Neutrophil (primary cell): Measurements from ENCODE around the gene CERK.

Experiments
- H3K27ac ChIP-seq: fragments of 200-600 bp; sonication (generic); 2 replicates; pipeline ENCODE4 v1.5.1; 2016; ENCODE audit warnings: mild to moderate bottlenecking, moderate library complexity
- H3K27me3 ChIP-seq: fragments of 200-600 bp; sonication (generic); 2 replicates; pipeline ENCODE4 v1.6.0; 2016; ENCODE audit warnings: mild to moderate bottlenecking
- H3K36me3 ChIP-seq: fragments of 200-600 bp; sonication (generic); 2 replicates; pipeline ENCODE4 v1.5.1; 2017
- H3K4me1 ChIP-seq, 2 experiments: fragments of 200-600 bp in 1 of 2; sonication (generic) in 1 of 2; 1 replicate in 1 of 2; 2 replicates in 1 of 2; pipeline versions ENCODE4 v1.5.1 to v1.6.1; 2013 to 2016; ENCODE audit warnings: low read depth in 1 of 2, low read length in 1 of 2, mild to moderate bottlenecking in 1 of 2, moderate library complexity in 1 of 2; ENCODE audit not compliant: control insufficient read depth in 1 of 2, insufficient read depth in 1 of 2
- H3K4me3 ChIP-seq, 2 experiments: fragments of 200-600 bp in 1 of 2; sonication (generic) in 1 of 2; 1 replicate in 1 of 2; 2 replicates in 1 of 2; pipeline ENCODE4 v1.5.1; 2013 to 2016; ENCODE audit warnings: low read depth in 1 of 2, low read length in 1 of 2, mild to moderate bottlenecking in 1 of 2, moderate library complexity in 1 of 2
- H3K9me3 ChIP-seq: fragments of 200-600 bp; sonication (generic); 2 replicates; pipeline ENCODE4 v1.5.1; 2016
- TF ChIP-seq, protein P1 (sequence below): fragments of 200-600 bp; sonication (generic); IDR thresholded peaks from 2 replicates; pipeline ENCODE4 v1.5.1; 2016; ENCODE audit warnings: antibody characterized with exemption

CERK gene

DNA sequence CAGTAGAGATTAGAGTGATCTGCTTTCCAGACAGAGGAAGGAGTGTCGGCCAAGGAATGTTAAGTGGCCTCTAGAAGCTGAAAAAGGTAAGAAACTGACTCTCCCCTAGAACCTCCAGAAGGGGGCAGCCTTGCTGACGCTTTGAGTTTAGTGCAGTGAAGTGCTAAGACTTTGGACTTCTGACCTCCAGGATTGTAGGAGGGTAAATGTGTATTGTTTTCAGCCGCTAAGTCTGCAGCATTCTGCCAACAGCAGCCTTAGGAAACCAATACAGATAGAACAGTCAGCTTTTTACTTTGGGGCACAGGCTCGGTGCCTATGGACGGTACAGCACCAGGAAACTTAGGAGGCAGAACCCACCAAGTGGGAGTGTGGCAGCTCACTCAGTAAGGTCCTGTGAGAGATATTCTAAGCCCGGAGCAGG, 20.8 kb upstream of the CERK start:
- Histone ChIP-seq H3K4me1 (peaks cover 64 to 71% of the 10 kb centered on the region in 2 experiments), H3K27ac (peak overlapping the region; percentile 73), H3K9me3 (no peaks in the 10 kb centered on the region), H3K4me3 (no peak overlapping the region), H3K27me3 (no peaks in the 10 kb centered on the region), H3K36me3 (no peaks in the 10 kb centered on the region)
- TF ChIP-seq, protein P1, sequence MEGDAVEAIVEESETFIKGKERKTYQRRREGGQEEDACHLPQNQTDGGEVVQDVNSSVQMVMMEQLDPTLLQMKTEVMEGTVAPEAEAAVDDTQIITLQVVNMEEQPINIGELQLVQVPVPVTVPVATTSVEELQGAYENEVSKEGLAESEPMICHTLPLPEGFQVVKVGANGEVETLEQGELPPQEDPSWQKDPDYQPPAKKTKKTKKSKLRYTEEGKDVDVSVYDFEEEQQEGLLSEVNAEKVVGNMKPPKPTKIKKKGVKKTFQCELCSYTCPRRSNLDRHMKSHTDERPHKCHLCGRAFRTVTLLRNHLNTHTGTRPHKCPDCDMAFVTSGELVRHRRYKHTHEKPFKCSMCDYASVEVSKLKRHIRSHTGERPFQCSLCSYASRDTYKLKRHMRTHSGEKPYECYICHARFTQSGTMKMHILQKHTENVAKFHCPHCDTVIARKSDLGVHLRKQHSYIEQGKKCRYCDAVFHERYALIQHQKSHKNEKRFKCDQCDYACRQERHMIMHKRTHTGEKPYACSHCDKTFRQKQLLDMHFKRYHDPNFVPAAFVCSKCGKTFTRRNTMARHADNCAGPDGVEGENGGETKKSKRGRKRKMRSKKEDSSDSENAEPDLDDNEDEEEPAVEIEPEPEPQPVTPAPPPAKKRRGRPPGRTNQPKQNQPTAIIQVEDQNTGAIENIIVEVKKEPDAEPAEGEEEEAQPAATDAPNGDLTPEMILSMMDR, result peak; percentile 64

DNA sequence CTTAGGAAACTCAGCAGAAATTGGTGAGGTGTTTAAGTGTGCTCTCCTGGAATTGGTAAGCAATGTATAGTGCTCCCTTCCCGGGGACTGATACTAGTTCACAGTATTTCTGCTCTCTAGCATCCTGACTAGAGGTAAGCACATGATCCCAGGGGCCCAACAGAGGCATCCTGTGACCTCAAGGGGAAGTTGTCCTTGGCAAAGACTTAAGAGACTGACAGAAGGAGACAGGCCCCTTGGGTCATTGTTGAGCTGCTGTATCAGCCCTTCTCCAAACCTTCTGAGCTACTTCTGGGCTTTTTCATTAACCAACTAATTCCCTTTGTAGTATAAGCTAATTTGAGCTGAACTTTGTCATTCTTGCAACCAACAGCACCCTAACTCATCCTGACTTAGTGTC, 20.1 kb upstream of the CERK start:
- H3K27ac ChIP-seq, result peak overlapping the region; percentile 73
- no peaks in the 10 kb centered on the region for H3K9me3 ChIP-seq
- peaks cover 64 to 71% of the 10 kb centered on the region in 2 experiments for H3K4me1 ChIP-seq
- H3K27me3 ChIP-seq, result no peaks in the 10 kb centered on the region
- H3K36me3 ChIP-seq, result no peaks in the 10 kb centered on the region
- no peak overlapping the region for H3K4me3 ChIP-seq
- TF ChIP-seq, protein P1, result no peak

DNA sequence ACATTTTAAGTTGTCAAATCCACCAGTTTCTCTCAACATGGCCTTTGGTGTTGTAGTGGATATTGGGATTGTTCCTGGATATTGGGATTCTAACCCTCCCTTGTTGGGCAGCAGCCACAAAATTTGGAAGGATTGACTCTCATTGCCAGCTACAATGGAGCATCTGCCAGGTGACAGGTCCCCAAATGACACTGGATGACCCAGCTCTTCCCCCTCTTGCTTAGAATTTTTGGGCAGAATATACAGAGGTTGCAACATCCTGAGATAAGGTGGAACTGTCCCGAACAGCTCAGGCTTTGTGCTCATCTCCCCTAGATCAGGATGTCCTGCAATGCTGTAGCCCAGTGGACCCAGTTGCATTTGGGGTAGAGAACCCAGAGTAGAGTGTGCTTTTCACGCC, 19.1 kb upstream of the CERK start:
- Histone ChIP-seq H3K27me3 (no peaks in the 10 kb centered on the region), H3K4me1 (peaks cover 65 to 69% of the 10 kb centered on the region in 2 experiments), H3K9me3 (no peaks in the 10 kb centered on the region), H3K36me3 (no peaks in the 10 kb centered on the region), H3K4me3 (no peak overlapping the region), H3K27ac (peak overlapping the region; percentile 98)
- TF ChIP-seq, protein P1, result no peak

DNA sequence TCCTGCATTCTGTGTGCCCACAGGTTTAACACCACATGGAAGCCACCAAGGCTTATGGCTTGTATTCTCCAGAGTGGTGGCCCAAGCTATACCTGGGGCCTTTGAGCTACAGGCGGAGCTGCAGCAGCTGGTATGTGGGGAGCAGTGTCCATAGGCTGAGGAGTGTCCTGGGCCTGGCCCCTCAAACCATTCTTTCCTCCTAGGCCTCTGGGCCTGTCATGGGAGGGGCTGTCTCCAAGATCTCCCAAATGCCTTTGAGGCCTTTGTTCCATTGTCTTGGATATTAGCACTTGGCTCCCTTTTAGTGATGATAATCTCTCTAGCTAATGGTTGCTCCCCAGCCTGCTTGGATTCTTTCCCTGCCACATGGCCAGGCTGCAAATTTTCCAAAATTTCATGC, 18.0 kb upstream of the CERK start:
- Histone ChIP-seq H3K4me3 (no peak overlapping the region), H3K27ac (peak overlapping the region; percentile 98), H3K4me1 (peaks cover 64 to 68% of the 10 kb centered on the region in 2 experiments), H3K36me3 (no peaks in the 10 kb centered on the region), H3K27me3 (no peaks in the 10 kb centered on the region), H3K9me3 (no peaks in the 10 kb centered on the region)
- TF ChIP-seq, protein P1, result no peak

DNA sequence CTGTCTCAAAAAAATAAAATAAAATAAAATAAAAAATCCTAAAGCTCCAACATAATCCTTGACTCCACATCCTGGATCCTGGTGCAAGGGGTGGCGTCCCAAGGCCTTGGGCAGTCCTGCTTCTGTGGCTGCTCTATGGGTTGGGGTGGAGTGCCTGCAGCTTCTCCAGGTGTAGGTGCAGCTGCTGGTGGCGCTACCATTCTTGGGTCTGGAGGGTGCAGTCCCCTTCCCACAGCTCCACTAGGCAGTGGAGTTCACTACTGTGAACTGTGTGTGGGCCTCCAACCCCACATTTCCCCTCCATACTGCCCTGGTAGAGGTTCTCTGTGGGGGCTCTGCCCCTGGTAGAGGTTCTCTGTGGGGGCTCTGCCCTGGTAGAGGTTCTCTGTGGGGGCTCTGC, 17.5 kb upstream of the CERK start:
- Histone ChIP-seq H3K4me1 (peaks cover 69 to 74% of the 10 kb centered on the region in 2 experiments), H3K36me3 (no peaks in the 10 kb centered on the region), H3K4me3 (no peak overlapping the region), H3K27me3 (no peaks in the 10 kb centered on the region), H3K27ac (peak overlapping the region; percentile 98), H3K9me3 (no peaks in the 10 kb centered on the region)
- TF ChIP-seq, protein P1, result no peak

DNA sequence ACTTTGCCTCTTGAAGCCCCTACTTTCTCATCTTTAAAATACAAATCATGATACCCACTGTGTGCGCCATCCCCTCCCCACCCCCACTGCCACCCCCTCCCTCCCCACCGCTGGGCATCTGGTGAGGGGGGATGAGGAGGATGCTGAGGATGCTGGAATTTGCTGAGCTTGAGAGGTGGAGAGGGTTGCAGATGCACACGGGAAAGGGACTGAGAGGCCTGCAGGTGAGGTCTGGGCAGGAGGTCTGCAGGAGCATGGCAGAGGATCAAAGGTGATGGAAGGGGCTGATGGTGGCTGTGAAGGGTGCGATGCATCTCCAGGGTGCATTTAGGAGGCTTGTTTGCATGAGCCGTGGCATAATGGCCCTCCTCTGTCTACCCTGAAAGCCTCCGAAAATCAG, 16.8 kb upstream of the CERK start:
- peaks cover 76 to 81% of the 10 kb centered on the region in 2 experiments for H3K4me1 ChIP-seq
- no peaks in the 10 kb centered on the region for H3K36me3 ChIP-seq
- TF ChIP-seq, protein P1, result no peak
- peak overlapping the region; percentile 98 for H3K27ac ChIP-seq
- peak overlapping the region; percentile 47 to 63 for H3K4me3 ChIP-seq
- no peaks in the 10 kb centered on the region for H3K27me3 ChIP-seq
- no peaks in the 10 kb centered on the region for H3K9me3 ChIP-seq
